ENCODE results near the gene ETS2. TPM values are rescaled to one million over a fixed set of nuclear protein-coding genes. Genes with fewer than 3 reads are reported as not detected.
"Not testable (repeated sequence)": the region's sequence is repeated elsewhere in the genome, so short reads cannot be mapped to it uniquely, and the experiment has no call there.

Gene ETS2
- total RNA-seq, 4 donors from 2014 or later: 36.6 to 92.2 (median 56.3) TPM

- Histone ChIP-seq H3K27ac (peak overlapping the region in 2 of 3 donors; percentile 39 to 99), H3K4me1 (peaks cover 37 to 44% of the 10 kb centered on the region in 2 donors), H3K36me3 (peaks cover 43 to 51% of the 10 kb centered on the region in 2 donors), H3K4me3 (replicated peaks in 1 of 3) (no peak overlapping the region), H3K9me3 (no peaks in the 10 kb centered on the region), H3K27me3 (no peaks in the 10 kb centered on the region)
- 74 to 77% methylated on average over 3 of the region's 3 CpGs for WGBS, 2 donors
- TF ChIP-seq POLR2A (IDR thresholded peaks at IDR 0.05): no peak
- no peak for TF ChIP-seq CTCF (IDR thresholded peaks at IDR 0.05)
- no peak for DNase-seq
- intact Hi-C loops (cut with DNase I): no loop called here
These were observed 18.0 kb downstream of the ETS2 start for GRCh38 chr21:38823737-38824123.

- Histone ChIP-seq H3K36me3 (peaks cover 38 to 48% of the 10 kb centered on the region in 2 donors), H3K27ac (peak overlapping the region in 2 of 3 donors; percentile 24 to 99), H3K4me1 (peaks cover 31 to 39% of the 10 kb centered on the region in 2 donors), H3K27me3 (no peaks in the 10 kb centered on the region), H3K4me3 (replicated peaks in 1 of 3) (no peak overlapping the region), H3K9me3 (no peaks in the 10 kb centered on the region)
- DNase-seq: no peak
- TF ChIP-seq CTCF (IDR thresholded peaks at IDR 0.05) (no peak), POLR2A (IDR thresholded peaks at IDR 0.05) (no peak)
- 84% methylated on average over 19 of the region's 19 CpGs for WGBS, 2 donors
- intact Hi-C loops (cut with DNase I): no loop called here
These were observed 18.5 kb downstream of the ETS2 start for GRCh38 chr21:38824124-38824822.

- WGBS, 2 donors: 97 to 98% methylated on average over 4 of the region's 4 CpGs
- TF ChIP-seq POLR2A (IDR thresholded peaks at IDR 0.05): no peak
- TF ChIP-seq CTCF (IDR thresholded peaks at IDR 0.05): no peak
- no peak overlapping the region for H3K27ac ChIP-seq
These were observed 19.5 kb downstream of the ETS2 start for GRCh38 chr21:38825269-38825668.

GRCh38 chr21:38825921-38826320, 20.2 kb downstream of the ETS2 start:
- intact Hi-C loops (cut with DNase I): no loop called here
- H3K27ac ChIP-seq: no peak overlapping the region
- peaks cover 20 to 24% of the 10 kb centered on the region in 2 donors for H3K4me1 ChIP-seq
- no peaks in the 10 kb centered on the region for H3K27me3 ChIP-seq
- WGBS, 2 donors: 83 to 95% methylated on average over 2 of the region's 2 CpGs
- peaks cover 34 to 37% of the 10 kb centered on the region in 2 donors for H3K36me3 ChIP-seq
- no peak for DNase-seq
- no peaks in the 10 kb centered on the region for H3K9me3 ChIP-seq
- H3K4me3 ChIP-seq (replicated peaks in 1 of 3): no peak overlapping the region
- no peak for TF ChIP-seq CTCF (IDR thresholded peaks at IDR 0.05)
- no peak for TF ChIP-seq POLR2A (IDR thresholded peaks at IDR 0.05)

More at GRCh38 chr21:38825269-38825668, 19.5 kb downstream of the ETS2 start:
- Histone ChIP-seq H3K36me3 (peaks cover 38 to 43% of the 10 kb centered on the region in 2 donors), H3K9me3 (no peaks in the 10 kb centered on the region), H3K4me1 (peaks cover 27 to 29% of the 10 kb centered on the region in 2 donors), H3K27me3 (no peaks in the 10 kb centered on the region), H3K4me3 (replicated peaks in 1 of 3) (no peak overlapping the region)
- no peak for DNase-seq
- intact Hi-C loops (cut with DNase I): no loop called here

GRCh38 chr21:38828111-38828510, 22.4 kb downstream of the ETS2 start:
- H3K27me3 ChIP-seq; H3K9me3 ChIP-seq; H3K27ac ChIP-seq; DNase-seq; H3K4me3 ChIP-seq (replicated peaks in 1 of 3); intact Hi-C loops (cut with DNase I): not testable (repeated sequence)
- Histone ChIP-seq H3K4me1 (peaks cover 5 to 12% of the 10 kb centered on the region in 2 donors), H3K36me3 (peaks cover 12 to 17% of the 10 kb centered on the region in 2 donors)
- 96 to 97% methylated on average over 6 to 7 of the region's 7 CpGs for WGBS, 2 donors

All from thyroid gland (tissue), 4 donors.